Gastrocnemius medialis (tissue), 4 donors: ENCODE measurements around the gene FAM204A.

Source experiments
- POLR2A ChIP-seq, 2 donors: fragments of 450-650 bp; IDR thresholded peaks; one replicate each; pipeline ENCODE4 v1.6.1; 2017; ENCODE audit warnings: antibody characterized with exemption in 2 of 2, mild to moderate bottlenecking in 2 of 2, moderate library complexity in 2 of 2
- TF ChIP-seq, protein P1 (sequence below), 5 experiments: fragments of 450-650 bp in 3 of 5; fragments of 200-600 bp in 2 of 5; sonication (generic) in 2 of 5; IDR thresholded peaks in 4 of 5; conservative IDR thresholded peaks in 1 of 5; 1 replicate in 4 of 5; 2 replicates in 1 of 5; pipeline ENCODE4 v1.5.1; 2016 to 2019; ENCODE audit warnings: antibody characterized with exemption in 5 of 5, mild to moderate bottlenecking in 3 of 5, moderate library complexity in 3 of 5

- no peak for TF ChIP-seq POLR2A (IDR thresholded peaks at IDR 0.05)
- TF ChIP-seq, protein P1, sequence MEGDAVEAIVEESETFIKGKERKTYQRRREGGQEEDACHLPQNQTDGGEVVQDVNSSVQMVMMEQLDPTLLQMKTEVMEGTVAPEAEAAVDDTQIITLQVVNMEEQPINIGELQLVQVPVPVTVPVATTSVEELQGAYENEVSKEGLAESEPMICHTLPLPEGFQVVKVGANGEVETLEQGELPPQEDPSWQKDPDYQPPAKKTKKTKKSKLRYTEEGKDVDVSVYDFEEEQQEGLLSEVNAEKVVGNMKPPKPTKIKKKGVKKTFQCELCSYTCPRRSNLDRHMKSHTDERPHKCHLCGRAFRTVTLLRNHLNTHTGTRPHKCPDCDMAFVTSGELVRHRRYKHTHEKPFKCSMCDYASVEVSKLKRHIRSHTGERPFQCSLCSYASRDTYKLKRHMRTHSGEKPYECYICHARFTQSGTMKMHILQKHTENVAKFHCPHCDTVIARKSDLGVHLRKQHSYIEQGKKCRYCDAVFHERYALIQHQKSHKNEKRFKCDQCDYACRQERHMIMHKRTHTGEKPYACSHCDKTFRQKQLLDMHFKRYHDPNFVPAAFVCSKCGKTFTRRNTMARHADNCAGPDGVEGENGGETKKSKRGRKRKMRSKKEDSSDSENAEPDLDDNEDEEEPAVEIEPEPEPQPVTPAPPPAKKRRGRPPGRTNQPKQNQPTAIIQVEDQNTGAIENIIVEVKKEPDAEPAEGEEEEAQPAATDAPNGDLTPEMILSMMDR (IDR thresholded peaks at IDR 0.05 in 4 of 5, conservative IDR thresholded peaks at IDR 0.05 in 1 of 5): no peak
These were observed 86.8 kb downstream of the FAM204A start for GRCh38 chr10:118255355-118255754.
